IPS DF 4.7 (cell line): ENCODE measurements around the gene LRFN2.

ENCODE experiments used
- DNase-seq: peaks from one replicate; pipeline ENCODE4 v3.0.0-alpha.2; 2013; ENCODE audit warnings: low spot score; ENCODE audit errors: extremely low read depth

LRFN2 gene

DNA sequence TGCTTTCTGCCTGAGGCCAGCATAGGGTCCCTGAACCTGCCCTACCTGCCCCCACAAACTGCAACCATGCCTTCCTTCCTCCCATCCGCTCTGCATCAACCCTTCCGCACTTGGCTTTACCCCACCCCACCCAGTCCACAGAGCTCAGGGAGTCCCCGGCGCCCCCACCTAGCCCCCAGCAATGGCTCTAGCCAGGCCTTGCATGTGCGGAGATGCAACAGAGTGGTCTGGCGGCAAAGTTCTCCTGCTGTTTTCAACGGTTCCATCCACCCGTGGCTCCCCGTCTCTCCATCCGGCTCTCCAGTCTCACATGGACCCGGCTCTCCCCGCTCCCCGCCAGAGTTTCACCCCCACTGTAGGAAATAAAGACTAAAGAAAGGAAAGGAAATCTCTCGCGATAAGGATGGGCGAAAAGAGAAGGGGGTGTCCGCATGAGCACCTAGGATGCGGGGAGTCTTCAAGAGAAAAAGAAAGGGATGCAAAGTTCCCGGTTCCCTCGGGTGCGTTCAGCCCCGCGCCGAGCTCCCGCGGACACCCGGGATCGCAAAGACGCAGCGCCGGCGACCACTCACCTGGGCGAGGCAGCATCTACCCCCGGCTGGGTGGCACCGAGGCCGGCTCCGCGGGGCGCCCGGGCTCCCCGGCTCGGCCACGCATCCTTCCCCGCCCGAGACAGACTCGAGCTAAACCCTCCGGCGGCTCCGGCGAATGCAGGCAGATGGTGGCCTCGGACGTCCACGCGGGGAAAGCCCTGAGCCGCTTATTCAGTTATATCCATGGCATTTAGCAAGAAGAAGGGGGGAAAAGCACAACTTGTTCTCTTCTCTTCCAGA is 579 bp downstream of the LRFN2 start:
- no peak for DNase-seq

GRCh38 chr6:40585651-40586269 is 1.4 kb downstream of the LRFN2 start:
- DNase-seq = no peak

DNA sequence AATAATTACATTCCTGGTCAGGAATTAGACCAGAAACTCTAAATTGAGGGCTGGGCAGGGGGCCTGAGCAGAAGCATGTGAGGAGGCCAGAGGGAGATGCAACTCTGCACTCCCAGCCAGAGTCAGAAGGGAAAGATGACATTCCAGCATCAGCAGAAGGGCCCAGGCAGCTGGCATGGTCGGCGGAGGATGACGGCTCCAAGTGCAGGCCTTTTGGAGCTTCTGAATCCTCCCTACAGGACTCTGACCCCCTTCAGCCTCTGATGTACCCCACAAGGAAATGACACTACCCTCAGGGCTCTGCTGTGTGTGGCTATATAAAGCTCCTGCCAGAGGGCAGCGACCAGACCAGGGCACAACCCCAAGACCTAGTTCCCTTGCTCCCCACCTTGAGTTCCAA is 1.9 kb downstream of the LRFN2 start:
- no peak for DNase-seq

GRCh38 chr6:40584741-40585140 is 2.4 kb downstream of the LRFN2 start:
- DNase-seq = no peak

DNA sequence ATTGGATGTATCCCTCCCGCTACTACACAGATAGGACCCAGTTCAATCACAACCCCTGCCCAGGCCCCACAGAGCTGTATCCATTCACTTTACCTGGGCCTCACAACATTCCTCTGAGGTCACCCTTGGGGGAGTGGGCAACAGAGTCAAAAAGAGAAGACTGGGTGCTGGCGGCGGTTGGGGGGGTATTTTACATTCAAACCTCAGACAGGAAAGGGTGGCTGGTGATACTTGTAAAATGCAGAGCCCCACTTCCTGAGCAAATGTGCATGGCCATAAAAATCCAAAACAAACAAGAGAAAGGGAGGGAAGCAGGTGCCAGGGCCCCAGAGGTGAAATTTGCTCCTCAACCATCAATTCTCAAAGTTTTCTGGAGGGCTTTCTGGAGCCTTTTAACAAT is 3.5 kb downstream of the LRFN2 start:
- DNase-seq = no peak

- no peak for DNase-seq
These were observed 4.3 kb downstream of the LRFN2 start for GRCh38 chr6:40582892-40583291.

DNA sequence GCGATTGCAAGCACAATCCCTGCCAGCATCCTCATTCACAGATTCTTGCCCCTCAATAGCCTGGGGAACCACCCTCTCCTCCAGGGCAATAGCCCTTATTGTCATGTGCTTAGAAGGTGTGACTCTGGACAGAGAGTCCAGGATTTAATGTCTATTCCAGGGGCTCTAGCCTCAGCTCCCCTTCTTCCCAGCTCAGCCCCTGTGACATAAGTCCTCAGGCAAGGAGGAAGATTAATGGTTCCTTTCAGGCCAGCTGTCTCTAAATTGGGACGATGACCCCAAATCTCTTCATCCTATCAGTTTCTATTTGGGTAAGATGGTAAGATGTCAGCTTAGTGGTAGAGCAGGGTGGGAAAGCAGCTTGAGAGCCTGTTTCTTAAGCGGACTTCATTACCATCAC is 8.1 kb downstream of the LRFN2 start:
- no peak for DNase-seq

- DNase-seq = no peak
These were observed 9.5 kb downstream of the LRFN2 start for GRCh38 chr6:40577672-40578071.

DNA sequence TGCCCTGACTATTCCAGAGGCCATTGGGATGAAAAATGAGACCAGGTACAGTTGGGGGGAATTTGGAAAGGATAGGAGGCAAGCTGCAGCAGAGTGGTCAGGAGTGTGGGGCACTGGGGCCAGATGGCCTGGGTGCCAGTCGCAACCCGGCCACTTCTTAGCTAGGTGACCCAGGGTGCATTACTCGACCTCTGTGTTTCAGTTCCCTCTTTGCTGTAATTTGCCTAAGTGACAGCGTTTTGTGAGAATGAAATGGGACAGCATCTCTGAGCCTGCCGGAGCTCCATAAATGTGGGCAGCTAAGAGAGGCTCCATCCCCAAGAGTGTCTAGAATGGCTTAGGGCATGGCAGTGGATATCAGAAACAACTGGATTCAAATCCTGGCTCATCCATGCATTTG is 13.9 kb downstream of the LRFN2 start:
- no peak for DNase-seq

DNA sequence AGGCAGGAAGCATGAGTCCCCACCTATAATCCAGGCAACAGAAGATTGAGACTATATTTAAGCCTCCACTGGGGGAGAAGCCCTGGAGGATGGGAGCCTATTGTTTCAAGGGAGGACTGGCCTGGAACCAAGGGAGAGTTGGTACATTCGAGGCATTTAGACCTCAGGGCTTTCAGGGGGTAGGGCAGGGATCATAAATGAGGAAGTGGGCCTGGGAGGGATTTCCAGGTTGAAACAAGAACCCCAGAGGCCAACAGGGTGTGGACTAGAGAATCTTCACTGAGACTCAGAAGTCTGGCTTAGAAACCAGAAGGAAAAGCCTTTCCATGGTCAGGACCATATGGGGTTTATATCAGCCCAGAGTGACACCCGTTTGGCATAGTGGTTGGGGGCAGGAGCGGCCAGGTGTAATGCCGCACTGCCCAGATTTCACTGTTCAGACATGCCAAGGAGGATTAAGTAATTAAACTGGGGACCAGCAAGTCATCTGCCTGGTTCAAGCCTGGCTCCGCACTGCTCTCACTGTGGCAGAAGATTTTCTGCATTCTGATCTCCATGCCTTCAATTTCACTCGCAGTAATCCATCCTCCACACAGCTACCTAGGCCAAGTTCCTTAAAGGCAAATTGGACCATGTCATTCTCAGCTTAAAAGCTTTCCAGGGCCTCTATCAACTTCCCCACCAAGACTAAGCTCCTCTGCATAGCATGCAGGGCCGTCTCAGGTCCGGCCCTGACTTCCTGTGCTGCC is 17.8 kb downstream of the LRFN2 start:
- no peak for DNase-seq

GRCh38 chr6:40568062-40568708 is 19.0 kb downstream of the LRFN2 start:
- no peak for DNase-seq

GRCh38 chr6:40563111-40563510 is 24.1 kb downstream of the LRFN2 start:
- DNase-seq = no peak

DNA sequence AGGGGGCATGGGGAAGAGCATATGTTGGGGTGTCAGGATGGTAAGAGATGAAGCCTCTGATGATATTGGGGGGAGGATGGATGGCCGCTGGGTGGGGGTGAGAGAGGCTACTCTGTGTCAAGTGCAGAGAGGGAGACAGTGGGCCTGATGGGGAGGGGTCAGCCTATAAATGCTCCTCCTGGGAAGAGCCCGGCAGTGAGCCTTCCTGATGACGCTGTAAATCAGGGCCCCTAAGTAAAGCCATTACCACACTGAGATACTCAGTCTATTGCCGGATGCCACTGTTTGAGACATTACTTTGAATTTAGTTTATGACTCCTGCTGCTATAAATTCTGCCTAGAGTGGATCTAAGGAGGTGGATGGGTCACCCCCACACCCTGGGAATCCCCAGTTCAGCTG is 28.1 kb downstream of the LRFN2 start:
- no peak for DNase-seq

DNA sequence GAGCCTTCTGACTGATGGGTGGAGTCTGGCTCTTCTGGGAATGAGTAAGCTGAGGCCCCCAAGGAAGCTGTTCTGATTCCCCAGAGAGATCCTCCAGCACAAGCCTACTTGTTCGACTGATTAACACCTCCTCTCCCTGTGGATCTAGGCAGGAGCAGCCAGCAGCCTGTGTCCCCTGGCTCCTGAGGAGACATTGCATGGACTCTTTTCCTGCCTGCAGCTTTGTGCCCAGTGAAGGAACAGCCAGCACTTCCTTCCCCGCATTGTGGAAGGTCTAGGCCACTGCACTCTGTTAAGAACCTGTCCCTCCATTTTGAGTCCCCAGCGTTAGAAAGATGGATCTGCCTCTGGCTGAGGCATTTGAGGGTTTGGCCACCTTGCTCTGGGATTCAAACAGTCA is 29.1 kb downstream of the LRFN2 start:
- DNase-seq = no peak

- DNase-seq = no peak
These were observed 30.3 kb downstream of the LRFN2 start for GRCh38 chr6:40556881-40557280.

GRCh38 chr6:40556023-40556422 is 31.1 kb downstream of the LRFN2 start:
- DNase-seq = no peak

GRCh38 chr6:40555092-40555491 is 32.1 kb downstream of the LRFN2 start:
- DNase-seq = no peak

DNA sequence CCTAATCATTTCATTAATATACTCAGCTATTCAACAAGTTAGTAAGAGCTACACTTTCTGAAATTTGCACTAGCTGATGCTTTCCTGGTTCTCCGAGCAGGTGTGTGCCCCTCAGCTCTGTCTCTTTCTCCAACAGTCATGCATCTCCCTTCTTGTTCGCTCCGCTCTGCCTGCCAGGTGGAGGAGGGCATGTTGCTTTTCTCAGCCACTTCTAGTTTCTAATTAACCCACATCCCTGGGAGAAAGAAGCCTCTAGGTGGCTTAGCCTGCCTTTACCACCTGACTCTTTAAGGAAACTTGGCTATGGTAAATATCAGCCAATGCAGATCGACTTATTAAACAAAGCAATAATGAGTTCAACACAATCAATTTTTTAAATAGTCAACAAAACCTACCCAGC is 34.2 kb downstream of the LRFN2 start:
- no peak for DNase-seq

- no peak for DNase-seq
These were observed 35.1 kb downstream of the LRFN2 start for GRCh38 chr6:40551966-40552505.

DNA sequence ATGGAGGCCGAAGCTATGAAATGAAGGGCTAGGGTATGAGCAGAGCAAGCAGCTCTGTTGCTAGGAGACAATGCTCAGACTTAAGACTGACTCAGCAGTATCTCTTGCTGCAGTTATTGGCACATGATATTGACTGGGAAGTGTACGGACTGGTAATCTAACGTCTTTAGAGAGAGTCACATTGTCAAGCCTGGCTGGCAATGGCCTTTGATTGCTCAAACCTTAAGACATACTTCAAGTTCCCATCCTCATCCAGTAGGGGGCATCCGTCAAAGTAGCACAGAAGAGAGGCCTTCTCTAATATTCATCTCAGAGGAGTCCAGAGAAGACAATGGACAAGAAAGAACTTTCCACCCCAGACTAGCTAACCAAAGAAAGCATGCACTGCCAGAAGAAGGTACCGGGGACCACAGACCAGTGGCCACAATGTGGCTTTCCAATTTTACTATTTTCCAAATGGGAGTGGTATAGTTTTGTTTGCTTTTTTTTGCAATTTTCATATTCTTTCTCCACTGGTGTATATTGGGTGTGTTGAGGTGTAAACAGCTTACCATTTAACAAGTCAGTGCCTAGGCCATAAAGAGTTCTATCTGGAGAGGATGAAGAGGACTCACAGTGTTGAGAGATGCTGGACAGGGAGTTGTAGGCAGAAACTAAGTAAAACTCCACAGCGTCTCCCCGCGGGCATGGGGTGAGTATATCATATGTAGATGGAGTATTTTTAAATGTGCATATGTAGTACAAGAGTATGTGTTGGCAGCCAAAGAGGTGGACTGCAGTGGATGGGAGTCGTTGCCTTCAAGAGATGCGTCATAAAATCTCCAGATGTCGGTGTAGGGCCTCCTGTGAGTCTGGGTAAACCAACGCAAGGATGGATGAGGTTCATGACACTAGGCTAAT is 36.7 kb downstream of the LRFN2 start:
- no peak for DNase-seq

- peak; percentile 76 for DNase-seq
These were observed 41.2 kb downstream of the LRFN2 start for GRCh38 chr6:40545954-40546353.
